LNCaP clone FGC (cell line): ENCODE measurements around the gene C5.

ENCODE experiments used
- DNase-seq: peaks from one replicate; pipeline ENCODE4 v3.0.0-alpha.2; 2011; ENCODE audit warnings: low read depth
- H3K4me3 ChIP-seq: 2 replicates; pipeline ENCODE4 v1.5.1; 2011; ENCODE audit warnings: mild to moderate bottlenecking, low read depth, low read length, control low read depth
- TF ChIP-seq, protein P1 (sequence below): IDR thresholded peaks from 2 replicates; pipeline ENCODE4 v1.5.1; 2012; ENCODE audit warnings: mild to moderate bottlenecking; ENCODE audit not compliant: control insufficient read depth, insufficient read depth; ENCODE audit errors: extremely low read depth

Gene C5

DNA sequence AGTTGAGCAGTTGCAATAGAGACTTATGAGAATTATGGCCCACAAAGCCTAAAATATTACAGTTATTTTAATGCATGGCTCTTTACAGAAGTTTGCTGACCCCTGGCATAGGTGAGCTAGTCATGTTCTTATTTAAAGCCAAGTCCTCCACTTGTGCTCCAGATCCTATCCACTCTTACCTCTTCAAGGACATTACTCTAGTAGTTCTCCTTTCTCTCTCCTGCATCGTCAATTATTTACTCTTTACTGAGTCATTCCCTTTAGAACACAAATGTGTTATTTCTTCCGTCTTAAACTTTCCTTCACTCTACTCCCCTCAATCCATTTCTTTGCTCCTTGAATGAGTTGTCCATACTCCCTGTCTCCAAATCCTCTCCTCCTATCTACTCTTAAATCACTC is 102.9 kb downstream of the C5 start:
- TF ChIP-seq, protein P1, sequence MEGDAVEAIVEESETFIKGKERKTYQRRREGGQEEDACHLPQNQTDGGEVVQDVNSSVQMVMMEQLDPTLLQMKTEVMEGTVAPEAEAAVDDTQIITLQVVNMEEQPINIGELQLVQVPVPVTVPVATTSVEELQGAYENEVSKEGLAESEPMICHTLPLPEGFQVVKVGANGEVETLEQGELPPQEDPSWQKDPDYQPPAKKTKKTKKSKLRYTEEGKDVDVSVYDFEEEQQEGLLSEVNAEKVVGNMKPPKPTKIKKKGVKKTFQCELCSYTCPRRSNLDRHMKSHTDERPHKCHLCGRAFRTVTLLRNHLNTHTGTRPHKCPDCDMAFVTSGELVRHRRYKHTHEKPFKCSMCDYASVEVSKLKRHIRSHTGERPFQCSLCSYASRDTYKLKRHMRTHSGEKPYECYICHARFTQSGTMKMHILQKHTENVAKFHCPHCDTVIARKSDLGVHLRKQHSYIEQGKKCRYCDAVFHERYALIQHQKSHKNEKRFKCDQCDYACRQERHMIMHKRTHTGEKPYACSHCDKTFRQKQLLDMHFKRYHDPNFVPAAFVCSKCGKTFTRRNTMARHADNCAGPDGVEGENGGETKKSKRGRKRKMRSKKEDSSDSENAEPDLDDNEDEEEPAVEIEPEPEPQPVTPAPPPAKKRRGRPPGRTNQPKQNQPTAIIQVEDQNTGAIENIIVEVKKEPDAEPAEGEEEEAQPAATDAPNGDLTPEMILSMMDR, result no peak
- H3K4me3 ChIP-seq, result no peak overlapping the region
- no peak for DNase-seq

- no peak for DNase-seq
- TF ChIP-seq, protein P1, result no peak
- no peak overlapping the region for H3K4me3 ChIP-seq
Observed at GRCh38 chr9:120946259-120946658, 103.8 kb downstream of the C5 start.

DNA sequence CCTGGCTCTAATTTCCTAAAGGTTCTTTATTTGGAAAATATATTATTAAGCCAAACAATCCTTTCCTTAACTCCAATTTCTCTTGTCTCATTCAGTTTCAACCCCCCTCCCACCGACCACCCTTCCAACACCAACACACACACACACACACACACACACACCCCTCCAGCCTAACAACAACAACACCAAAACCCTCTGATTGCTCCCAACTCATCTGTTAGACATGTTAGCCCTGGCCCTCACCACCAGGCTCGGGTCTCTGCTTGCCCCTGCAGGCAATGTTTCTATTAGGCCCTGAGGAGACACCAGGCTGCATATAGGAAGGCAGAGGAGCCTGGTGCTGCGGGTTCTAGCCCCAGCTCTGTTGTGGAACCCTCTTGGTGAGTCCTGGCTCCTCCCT is 105.1 kb downstream of the C5 start:
- no peak overlapping the region for H3K4me3 ChIP-seq
- no peak for DNase-seq
- TF ChIP-seq, protein P1, result no peak

GRCh38 chr9:120944434-120944843 is 105.6 kb downstream of the C5 start:
- TF ChIP-seq, protein P1, result no peak
- H3K4me3 ChIP-seq, result no peak overlapping the region

GRCh38 chr9:120942186-120943001 is 107.7 kb downstream of the C5 start:
- DNase-seq, result peak; percentile 91
- TF ChIP-seq, protein P1, result no peak
- no peak overlapping the region for H3K4me3 ChIP-seq

More at GRCh38 chr9:120944434-120944843, 105.6 kb downstream of the C5 start:
- DNase-seq, result no peak

DNA sequence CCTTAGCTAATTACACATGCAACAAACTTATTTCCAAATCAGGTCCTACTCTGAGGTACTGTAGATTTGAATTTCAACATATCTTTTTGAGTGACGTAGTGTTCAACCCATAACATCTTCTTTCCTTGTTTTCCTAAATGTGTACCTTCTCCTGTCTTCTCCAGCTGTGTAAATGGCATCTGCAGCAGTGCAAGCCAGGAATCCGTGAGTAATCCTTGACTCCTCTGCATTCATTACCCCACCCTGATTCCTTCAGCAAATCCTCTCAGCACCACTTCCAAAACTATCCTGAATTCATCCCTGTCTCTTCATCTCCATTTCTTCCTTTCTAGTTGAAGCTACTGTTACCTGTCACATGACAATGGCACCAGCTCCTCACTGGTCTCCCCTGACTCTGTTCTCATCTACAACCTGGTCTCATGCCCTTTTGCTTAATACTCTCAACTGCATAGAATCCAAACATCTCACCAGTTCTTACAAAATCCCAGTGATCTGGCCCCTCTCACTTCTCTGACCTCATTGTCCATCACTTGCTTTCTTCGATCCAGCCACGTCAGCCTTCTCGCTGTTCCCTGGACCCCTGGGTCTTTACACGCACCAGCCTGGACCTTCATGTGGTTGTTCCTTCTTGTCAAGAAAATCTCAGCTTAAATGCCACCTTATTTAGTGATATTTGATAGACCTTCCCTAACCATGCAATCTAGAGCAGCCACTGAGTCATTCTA is 108.9 kb downstream of the C5 start:
- DNase-seq, result no peak
- H3K4me3 ChIP-seq, result no peak overlapping the region
- TF ChIP-seq, protein P1, result no peak
